HFFc6 (cell line): ENCODE measurements around the gene PPP1CB. TPM values are rescaled to one million over a fixed set of nuclear protein-coding genes. Genes with fewer than 3 reads are reported as not detected.
"Not testable (repeated sequence)": the region's sequence is repeated elsewhere in the genome, so short reads cannot be mapped to it uniquely, and the experiment has no call there.

ENCODE experiments used
- DNase-seq: peaks from one replicate; pipeline ENCODE4 v3.0.0-alpha.2; 2018
- H3K27ac Mint-ChIP-seq: 2 replicates; pipeline ENCODE4 v1.8.0; 2020; ENCODE audit warnings: mild to moderate bottlenecking, mixed read lengths
- H3K27me3 Mint-ChIP-seq: 2 replicates; pipeline ENCODE4 v1.8.0; 2021; ENCODE audit warnings: mild to moderate bottlenecking, moderate library complexity, mixed read lengths; ENCODE audit not compliant: insufficient read depth
- H3K36me3 Mint-ChIP-seq: 2 replicates; pipeline ENCODE4 v1.8.0; 2021; ENCODE audit warnings: low read depth, mixed read lengths
- H3K4me1 Mint-ChIP-seq: 2 replicates; pipeline ENCODE4 v1.8.0; 2020; ENCODE audit warnings: low read depth, mixed read lengths
- H3K4me3 Mint-ChIP-seq: 2 replicates; pipeline ENCODE4 v1.8.0; 2020; ENCODE audit warnings: mild to moderate bottlenecking, moderate library complexity, mixed read lengths
- H3K9me3 Mint-ChIP-seq: 2 replicates; pipeline ENCODE4 v1.8.0; 2020; ENCODE audit warnings: mild to moderate bottlenecking, mixed read lengths
- total RNA-seq, 6 experiments: library from RNA; stranded (reverse); fragmentation: NEBNext Ultra II Directional; extraction: Animal tissue kit (Norgen Biotek cat#: 25700); gene quantifications; 2 replicates in 1 of 6; 3 replicates in 5 of 6; pipeline ENCODE4 v1.2.3, GENCODE V29; 2021
- TF ChIP-seq, protein P1 (sequence below): fragments of 200-600 bp; sonication (generic); IDR thresholded peaks from 2 replicates; pipeline ENCODE4 v1.5.0; 2021; ENCODE audit warnings: antibody characterized with exemption, mild to moderate bottlenecking

Gene PPP1CB
- total RNA-seq, 6 experiments from 2014 or later, result 188 to 209 (median 202) TPM

DNA sequence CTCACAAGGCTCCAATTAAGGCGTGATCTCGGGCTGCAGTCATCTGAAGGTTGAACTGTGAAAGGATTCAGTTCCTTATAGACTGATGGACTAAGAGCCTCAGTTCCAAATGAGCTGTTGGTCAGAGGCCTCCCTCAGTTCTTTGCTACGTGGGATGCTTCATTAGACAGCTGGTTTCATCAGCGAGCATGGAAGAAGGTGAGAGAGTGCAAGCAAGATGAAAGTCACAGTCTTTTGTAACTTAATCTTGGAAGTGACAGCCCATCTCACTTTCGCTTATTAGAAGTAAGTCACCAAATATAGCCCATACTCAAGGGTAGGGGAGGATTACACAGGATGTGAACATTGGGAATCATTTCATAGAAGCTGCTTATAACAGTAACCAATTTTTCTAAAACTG, 26.8 kb downstream of the PPP1CB start:
- Mint-ChIP-seq H3K4me3 (no peak overlapping the region), H3K9me3 (no peaks in the 10 kb centered on the region), H3K27me3 (no peaks in the 10 kb centered on the region), H3K36me3 (peaks cover 9% of the 10 kb centered on the region), H3K4me1 (no peaks in the 10 kb centered on the region), H3K27ac (no peak overlapping the region)
- no peak for DNase-seq
- TF ChIP-seq, protein P1, sequence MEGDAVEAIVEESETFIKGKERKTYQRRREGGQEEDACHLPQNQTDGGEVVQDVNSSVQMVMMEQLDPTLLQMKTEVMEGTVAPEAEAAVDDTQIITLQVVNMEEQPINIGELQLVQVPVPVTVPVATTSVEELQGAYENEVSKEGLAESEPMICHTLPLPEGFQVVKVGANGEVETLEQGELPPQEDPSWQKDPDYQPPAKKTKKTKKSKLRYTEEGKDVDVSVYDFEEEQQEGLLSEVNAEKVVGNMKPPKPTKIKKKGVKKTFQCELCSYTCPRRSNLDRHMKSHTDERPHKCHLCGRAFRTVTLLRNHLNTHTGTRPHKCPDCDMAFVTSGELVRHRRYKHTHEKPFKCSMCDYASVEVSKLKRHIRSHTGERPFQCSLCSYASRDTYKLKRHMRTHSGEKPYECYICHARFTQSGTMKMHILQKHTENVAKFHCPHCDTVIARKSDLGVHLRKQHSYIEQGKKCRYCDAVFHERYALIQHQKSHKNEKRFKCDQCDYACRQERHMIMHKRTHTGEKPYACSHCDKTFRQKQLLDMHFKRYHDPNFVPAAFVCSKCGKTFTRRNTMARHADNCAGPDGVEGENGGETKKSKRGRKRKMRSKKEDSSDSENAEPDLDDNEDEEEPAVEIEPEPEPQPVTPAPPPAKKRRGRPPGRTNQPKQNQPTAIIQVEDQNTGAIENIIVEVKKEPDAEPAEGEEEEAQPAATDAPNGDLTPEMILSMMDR, result no peak

GRCh38 chr2:28779001-28779400, 27.4 kb downstream of the PPP1CB start:
- Mint-ChIP-seq H3K36me3 (peaks cover 9% of the 10 kb centered on the region), H3K27me3 (no peaks in the 10 kb centered on the region), H3K9me3 (no peaks in the 10 kb centered on the region), H3K27ac (no peak overlapping the region), H3K4me3 (no peak overlapping the region), H3K4me1 (no peaks in the 10 kb centered on the region)
- TF ChIP-seq, protein P1, result no peak
- DNase-seq, result no peak

- Mint-ChIP-seq H3K4me1 (no peaks in the 10 kb centered on the region), H3K4me3 (no peak overlapping the region), H3K36me3 (peaks cover 9% of the 10 kb centered on the region), H3K9me3 (no peaks in the 10 kb centered on the region), H3K27ac (no peak overlapping the region), H3K27me3 (no peaks in the 10 kb centered on the region)
- TF ChIP-seq, protein P1, result no peak
- no peak for DNase-seq
These were observed 28.9 kb downstream of the PPP1CB start for GRCh38 chr2:28780496-28780895.

DNA sequence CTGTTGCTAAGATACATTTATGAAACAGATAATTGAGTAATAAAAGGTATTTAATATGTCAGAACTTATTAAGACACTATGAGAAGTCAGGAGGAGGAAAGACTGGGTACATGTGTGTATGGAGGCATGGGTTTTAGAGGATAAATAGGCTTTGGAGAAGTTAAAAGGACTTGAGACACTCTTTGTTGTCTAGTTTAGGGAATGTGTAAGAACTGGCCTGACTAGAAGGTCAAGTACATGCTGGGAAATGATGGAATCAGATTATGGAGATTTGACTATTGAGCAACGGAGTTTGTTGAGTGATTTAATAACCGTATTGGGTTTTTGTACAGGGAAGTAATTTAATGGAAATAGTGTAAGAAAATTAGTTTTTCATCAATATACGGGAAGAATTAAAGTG, 30.8 kb downstream of the PPP1CB start:
- Mint-ChIP-seq H3K36me3 (peaks cover 10% of the 10 kb centered on the region), H3K9me3 (no peaks in the 10 kb centered on the region), H3K4me3 (no peak overlapping the region), H3K27me3 (peaks cover 2% of the 10 kb centered on the region; the same call in 1 of the 2 replicates), H3K27ac (no peak overlapping the region), H3K4me1 (no peaks in the 10 kb centered on the region)
- DNase-seq, result no peak
- TF ChIP-seq, protein P1, result no peak

- not testable (repeated sequence) for DNase-seq, H3K27ac Mint-ChIP-seq, H3K4me3 Mint-ChIP-seq, H3K4me1 Mint-ChIP-seq, H3K9me3 Mint-ChIP-seq, H3K27me3 Mint-ChIP-seq
- H3K36me3 Mint-ChIP-seq, result peaks cover 22% of the 10 kb centered on the region
These were observed 32.9 kb downstream of the PPP1CB start for GRCh38 chr2:28784570-28784969.

DNA sequence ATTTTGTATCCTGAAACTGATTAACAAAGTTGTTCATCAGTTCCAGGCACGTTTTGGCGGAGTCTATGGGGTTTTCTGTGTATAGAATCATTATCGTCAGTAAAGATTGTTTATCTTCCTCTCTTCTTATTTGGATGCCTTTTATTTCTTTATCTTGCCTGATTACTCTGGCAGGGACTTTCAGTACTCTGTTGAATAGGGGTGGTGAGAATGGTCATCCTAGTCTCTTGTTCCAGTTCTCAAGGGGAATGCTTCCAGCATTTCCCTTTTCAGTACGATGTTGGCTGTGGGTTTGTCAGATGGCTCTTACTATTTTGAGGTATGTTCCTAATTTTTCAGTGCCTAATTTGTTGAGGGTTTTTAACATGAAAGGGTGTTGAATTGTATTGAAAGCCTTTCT, 45.0 kb downstream of the PPP1CB start:
- H3K27me3 Mint-ChIP-seq, result no peaks in the 10 kb centered on the region
- peaks cover 42% of the 10 kb centered on the region for H3K36me3 Mint-ChIP-seq
- TF ChIP-seq, protein P1, result no peak
- H3K27ac Mint-ChIP-seq, result no peak overlapping the region
- no peaks in the 10 kb centered on the region for H3K9me3 Mint-ChIP-seq
- DNase-seq, result no peak
- H3K4me1 Mint-ChIP-seq, result peaks cover 35% of the 10 kb centered on the region
- H3K4me3 Mint-ChIP-seq, result no peak overlapping the region
